Panc1 (cell line): ENCODE measurements around the gene RPUSD3. TPM values are rescaled to one million over a fixed set of nuclear protein-coding genes. Genes with fewer than 3 reads are reported as not detected.

ENCODE experiments used
- ATAC-seq: fragments of 200-7000 bp; cut with Tn5 transposase; 2 replicates; pipeline ENCODE4 v1.9.1; 2020; ENCODE audit warnings: mild to moderate bottlenecking, moderate library complexity
- BruUV-seq: library from RNA; stranded (reverse); fragments of 400-500 nt; replicated peaks from 2 replicates; lab custom pipeline; 2021; lab: Mats Ljungman, UMichigan
- CTCF ChIA-PET: fragments of 300-600 bp; sonication (Branson Sonifier 250); formaldehyde crosslinking; loops from one replicate; lab custom pipeline; 2022; ENCODE audit warnings: antibody characterized with exemption; lab: Charles Lee
- POLR2A ChIA-PET: fragments of 300-600 bp; sonication (Branson Sonifier 250); formaldehyde crosslinking; loops from one replicate; lab custom pipeline; 2022; ENCODE audit warnings: antibody characterized with exemption; lab: Charles Lee
- DNase-seq: peaks from one replicate; pipeline ENCODE4 v3.0.0-alpha.2; 2010; ENCODE audit warnings: low read depth, low spot score
- H3K27ac ChIP-seq: 2 replicates; pipeline ENCODE4 v1.5.1; 2011; ENCODE audit warnings: mild to moderate bottlenecking, low read length, inconsistent platforms
- H3K27me3 ChIP-seq: fragments of 200-500 bp; sonication (Bioruptor generic); 2 replicates; pipeline ENCODE4 v1.6.0; 2014; ENCODE audit warnings: low read length, inconsistent platforms; ENCODE audit not compliant: control insufficient read depth, insufficient read depth
- H3K36me3 ChIP-seq: fragments of 200-500 bp; sonication (Bioruptor generic); 2 replicates; pipeline ENCODE4 v1.5.1; 2014; ENCODE audit warnings: inconsistent platforms, mild to moderate bottlenecking, low read length, moderate library complexity; ENCODE audit not compliant: control insufficient read depth, insufficient read depth
- H3K4me1 ChIP-seq: 2 replicates; pipeline ENCODE4 v1.5.1; 2011; ENCODE audit warnings: inconsistent platforms, mild to moderate bottlenecking, low read length, moderate library complexity; ENCODE audit not compliant: control insufficient read depth, insufficient read depth
- H3K4me3 ChIP-seq, 2 experiments: 2 replicates each; pipeline ENCODE4 v1.5.1; 2011 to 2012; ENCODE audit warnings: low read depth in 2 of 2, low read length in 2 of 2, mild to moderate bottlenecking in 2 of 2, inconsistent platforms in 1 of 2, moderate library complexity in 1 of 2
- H3K9me3 ChIP-seq: fragments of 200-500 bp; sonication (Bioruptor generic); 2 replicates; pipeline ENCODE4 v1.5.1; 2014; ENCODE audit warnings: low read depth, mild to moderate bottlenecking, inconsistent platforms, low read length, moderate library complexity; ENCODE audit not compliant: control insufficient read depth, insufficient read depth
- POLR2AphosphoS5 ChIP-seq: IDR thresholded peaks from 2 replicates; pipeline ENCODE4 v1.6.1; 2012; ENCODE audit warnings: mild to moderate bottlenecking, low read depth, low read length, moderate library complexity
- SIN3A ChIP-seq: IDR thresholded peaks from 2 replicates; pipeline ENCODE4 v1.6.1; 2012; ENCODE audit warnings: low read depth, mild to moderate bottlenecking, low read length, moderate library complexity, borderline replicate concordance; ENCODE audit not compliant: insufficient read depth
- TCF7L2 ChIP-seq: IDR thresholded peaks from 2 replicates; pipeline ENCODE4 v1.6.1; 2011; ENCODE audit warnings: mild to moderate bottlenecking, low read depth, low read length, inconsistent platforms
- in situ Hi-C: cut with HindIII; loops from 2 replicates; pipeline ENCODE4 v1.10.0; 2016; ENCODE audit warnings: low sequenced_read_pairs, low pct_unique_long_range_greater_than_20kb
- intact Hi-C: fragments of 100-400 bp; cut with micrococcal nuclease; formaldehyde crosslinking; loops from one replicate; pipeline ENCODE4 v1.10.0; 2022; ENCODE audit not compliant: unreplicated experiment
- total RNA-seq: library from RNA; stranded (reverse); gene quantifications from one replicate; pipeline ENCODE4 v1.2.1, GENCODE V29; 2021; ENCODE audit not compliant: unreplicated experiment
- TF ChIP-seq, protein P1 (sequence below), 2 experiments: IDR thresholded peaks; 2 replicates each; pipeline ENCODE4 v1.6.1; 2011 to 2012; ENCODE audit warnings: low read depth in 2 of 2, control low read depth in 1 of 2, low read length in 1 of 2, mild to moderate bottlenecking in 1 of 2, moderate library complexity in 1 of 2; ENCODE audit not compliant: insufficient read depth in 1 of 2
- TF ChIP-seq, protein P2 (sequence below): fragments of 450-650 bp; IDR thresholded peaks from 2 replicates; pipeline ENCODE4 v1.5.1; 2017; ENCODE audit warnings: mild to moderate bottlenecking

RPUSD3 gene
- total RNA-seq, 1 experiment from 2014 or later, result 40.4 TPM

DNA sequence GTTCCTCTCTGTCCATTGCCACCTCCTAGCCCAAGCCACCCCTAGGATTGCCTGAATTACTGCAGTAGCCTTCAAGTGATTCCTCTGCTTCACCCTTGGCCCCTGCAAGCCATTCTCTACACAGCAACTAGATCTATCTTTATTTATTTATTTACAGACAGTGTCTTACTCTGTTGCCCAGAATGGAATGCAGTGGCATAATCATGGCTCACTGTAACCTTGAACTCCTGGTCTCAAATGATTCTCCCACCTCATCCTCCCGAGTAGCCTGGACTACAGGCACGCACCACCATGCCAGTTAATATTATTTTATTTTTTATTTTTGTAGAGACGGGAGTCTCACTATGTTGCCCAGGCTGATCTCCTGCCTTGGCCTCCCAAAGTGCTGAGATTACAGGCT lies 44.7 kb upstream of the RPUSD3 start:
- POLR2A ChIA-PET, result interaction anchor here (0.5 kb wide), 1 partner anchor 58 kb away, joined by 3 read pairs; no protein-coding TSS in a partner anchor

DNA sequence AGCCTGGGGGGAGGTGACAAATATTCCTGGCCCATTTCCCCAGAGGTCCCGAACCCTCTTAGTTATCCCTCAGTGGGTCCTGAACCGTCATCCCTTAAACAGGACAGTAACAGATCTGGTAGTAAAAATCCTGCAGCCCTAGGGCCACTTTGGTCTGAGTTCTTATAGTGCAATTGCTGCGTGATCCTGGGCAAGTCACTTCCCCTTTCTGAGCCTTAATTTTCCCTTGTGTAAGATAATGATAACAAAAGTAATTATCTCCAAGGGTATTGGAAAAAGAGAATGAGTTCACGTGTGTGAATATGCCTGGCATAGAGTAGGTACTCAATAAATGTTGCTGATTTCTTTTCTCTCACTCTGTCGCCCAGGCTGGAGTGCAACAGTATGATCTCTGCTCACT lies 43.7 kb upstream of the RPUSD3 start:
- H3K9me3 ChIP-seq, result no peaks in the 10 kb centered on the region
- POLR2A ChIA-PET, result no interaction called here
- TF ChIP-seq SIN3A, result no peak
- TF ChIP-seq TCF7L2, result no peak
- TF ChIP-seq, protein P1, sequence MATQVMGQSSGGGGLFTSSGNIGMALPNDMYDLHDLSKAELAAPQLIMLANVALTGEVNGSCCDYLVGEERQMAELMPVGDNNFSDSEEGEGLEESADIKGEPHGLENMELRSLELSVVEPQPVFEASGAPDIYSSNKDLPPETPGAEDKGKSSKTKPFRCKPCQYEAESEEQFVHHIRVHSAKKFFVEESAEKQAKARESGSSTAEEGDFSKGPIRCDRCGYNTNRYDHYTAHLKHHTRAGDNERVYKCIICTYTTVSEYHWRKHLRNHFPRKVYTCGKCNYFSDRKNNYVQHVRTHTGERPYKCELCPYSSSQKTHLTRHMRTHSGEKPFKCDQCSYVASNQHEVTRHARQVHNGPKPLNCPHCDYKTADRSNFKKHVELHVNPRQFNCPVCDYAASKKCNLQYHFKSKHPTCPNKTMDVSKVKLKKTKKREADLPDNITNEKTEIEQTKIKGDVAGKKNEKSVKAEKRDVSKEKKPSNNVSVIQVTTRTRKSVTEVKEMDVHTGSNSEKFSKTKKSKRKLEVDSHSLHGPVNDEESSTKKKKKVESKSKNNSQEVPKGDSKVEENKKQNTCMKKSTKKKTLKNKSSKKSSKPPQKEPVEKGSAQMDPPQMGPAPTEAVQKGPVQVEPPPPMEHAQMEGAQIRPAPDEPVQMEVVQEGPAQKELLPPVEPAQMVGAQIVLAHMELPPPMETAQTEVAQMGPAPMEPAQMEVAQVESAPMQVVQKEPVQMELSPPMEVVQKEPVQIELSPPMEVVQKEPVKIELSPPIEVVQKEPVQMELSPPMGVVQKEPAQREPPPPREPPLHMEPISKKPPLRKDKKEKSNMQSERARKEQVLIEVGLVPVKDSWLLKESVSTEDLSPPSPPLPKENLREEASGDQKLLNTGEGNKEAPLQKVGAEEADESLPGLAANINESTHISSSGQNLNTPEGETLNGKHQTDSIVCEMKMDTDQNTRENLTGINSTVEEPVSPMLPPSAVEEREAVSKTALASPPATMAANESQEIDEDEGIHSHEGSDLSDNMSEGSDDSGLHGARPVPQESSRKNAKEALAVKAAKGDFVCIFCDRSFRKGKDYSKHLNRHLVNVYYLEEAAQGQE (IDR thresholded peaks at IDR 0.05; ENCODE audit: insufficient read depth in 1 of 2, low read depth in 2 of 2, low read length in 1 of 2), result no peak
- no peak for TF ChIP-seq POLR2AphosphoS5
- TF ChIP-seq, protein P2, sequence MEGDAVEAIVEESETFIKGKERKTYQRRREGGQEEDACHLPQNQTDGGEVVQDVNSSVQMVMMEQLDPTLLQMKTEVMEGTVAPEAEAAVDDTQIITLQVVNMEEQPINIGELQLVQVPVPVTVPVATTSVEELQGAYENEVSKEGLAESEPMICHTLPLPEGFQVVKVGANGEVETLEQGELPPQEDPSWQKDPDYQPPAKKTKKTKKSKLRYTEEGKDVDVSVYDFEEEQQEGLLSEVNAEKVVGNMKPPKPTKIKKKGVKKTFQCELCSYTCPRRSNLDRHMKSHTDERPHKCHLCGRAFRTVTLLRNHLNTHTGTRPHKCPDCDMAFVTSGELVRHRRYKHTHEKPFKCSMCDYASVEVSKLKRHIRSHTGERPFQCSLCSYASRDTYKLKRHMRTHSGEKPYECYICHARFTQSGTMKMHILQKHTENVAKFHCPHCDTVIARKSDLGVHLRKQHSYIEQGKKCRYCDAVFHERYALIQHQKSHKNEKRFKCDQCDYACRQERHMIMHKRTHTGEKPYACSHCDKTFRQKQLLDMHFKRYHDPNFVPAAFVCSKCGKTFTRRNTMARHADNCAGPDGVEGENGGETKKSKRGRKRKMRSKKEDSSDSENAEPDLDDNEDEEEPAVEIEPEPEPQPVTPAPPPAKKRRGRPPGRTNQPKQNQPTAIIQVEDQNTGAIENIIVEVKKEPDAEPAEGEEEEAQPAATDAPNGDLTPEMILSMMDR, result no peak
- H3K27me3 ChIP-seq, result no peaks in the 10 kb centered on the region
- no peak overlapping the region for H3K4me3 ChIP-seq
- H3K36me3 ChIP-seq, result peaks cover 4% of the 10 kb centered on the region; the same call in 1 of the 2 replicates
- in situ Hi-C loops (no loop called here), intact Hi-C loops (no loop called here)
- no peak overlapping the region for H3K27ac ChIP-seq
- ATAC-seq (no peak), DNase-seq (no peak)
- CTCF ChIA-PET, result no interaction called here
- no TSS peak for BruUV-seq
- H3K4me1 ChIP-seq, result peaks cover 12% of the 10 kb centered on the region

More for the DNA sequence above, 44.7 kb upstream of the RPUSD3 start:
- DNase-seq (no peak), ATAC-seq (no peak)
- CTCF ChIA-PET, result no interaction called here
- Histone ChIP-seq H3K36me3 (peaks cover 8% of the 10 kb centered on the region; the same call in 1 of the 2 replicates), H3K9me3 (no peaks in the 10 kb centered on the region), H3K4me3 (no peak overlapping the region), H3K27me3 (no peaks in the 10 kb centered on the region), H3K4me1 (peaks cover 13% of the 10 kb centered on the region), H3K27ac (no peak overlapping the region)
- TF ChIP-seq TCF7L2, result no peak
- no peak for TF ChIP-seq SIN3A
- no peak for TF ChIP-seq POLR2AphosphoS5
- TF ChIP-seq, protein P1 (IDR thresholded peaks at IDR 0.05; ENCODE audit: insufficient read depth in 1 of 2, low read depth in 2 of 2, low read length in 1 of 2), result no peak
- TF ChIP-seq, protein P2, result no peak
- BruUV-seq, result no TSS peak
- in situ Hi-C loops, result no loop called here
- intact Hi-C loops, result no loop called here
